Measurements from ENCODE around the gene GPR183.
A peak's percentile ranks its signal among the peaks of the same experiment; 100 is the strongest.

The GPR183 gene

GRCh38 chr13:99266827-99267226 lies 40.4 kb downstream of the GPR183 start:
- Histone ChIP-seq H3K27ac (ENCODE audit: low read length, poor library complexity, severe bottlenecking) (no peak overlapping the region), H4K91ac (ENCODE audit: low read length) (no peak overlapping the region), H2BK15ac (ENCODE audit: low read depth, poor library complexity, severe bottlenecking) (no peak overlapping the region), H2AFZ (ENCODE audit: low read depth, low read length) (no peak overlapping the region), H2BK5ac (ENCODE audit: low read depth, low read length, poor library complexity, severe bottlenecking) (no peak overlapping the region), H2AK5ac (ENCODE audit: low read length, severe bottlenecking) (no peak overlapping the region), H3K79me1 (replicated peaks; ENCODE audit: low read length, poor library complexity, severe bottlenecking) (peaks cover 25% of the 10 kb centered on the region), H3K14ac (ENCODE audit: low read length in 2 of 2) (no peak overlapping the region), H2BK12ac (ENCODE audit: low read length in 2 of 2) (no peak overlapping the region), H3K4me3 (ENCODE audit: insufficient read depth in 1 of 2, low read depth in 1 of 2, low read length in 2 of 2) (no peak overlapping the region), H3K9ac (ENCODE audit: low read length) (no peak overlapping the region), H4K8ac (ENCODE audit: low read length) (no peak overlapping the region), H3K23ac (ENCODE audit: low read length in 2 of 2) (no peak overlapping the region), H3K18ac (ENCODE audit: low read depth in 1 of 2, low read length in 2 of 2) (no peak overlapping the region), H3K27me3 (ENCODE audit: control insufficient read depth in 1 of 2, insufficient read depth in 1 of 2, low read length in 2 of 2) (no peaks in the 10 kb centered on the region), H3K4me1 (ENCODE audit: control insufficient read depth, insufficient read depth, low read depth, low read length) (no peaks in the 10 kb centered on the region), H3K4me2 (ENCODE audit: low read length, poor library complexity, severe bottlenecking) (no peak overlapping the region), H3K36me3 (ENCODE audit: control insufficient read depth in 1 of 2, insufficient read depth in 2 of 2, low read depth in 1 of 2, low read length in 2 of 2) (peaks cover 0 to 5% of the 10 kb centered on the region in 2 experiments), H3K9me3 (ENCODE audit: control insufficient read depth, low read length) (no peaks in the 10 kb centered on the region), H2BK120ac (ENCODE audit: low read depth, low read length) (no peak overlapping the region), H3K4ac (ENCODE audit: low read depth in 1 of 2, low read length in 2 of 2) (no peak overlapping the region)
- 92% methylated on average over 3 of the region's 6 CpGs for WGBS
- DNase-seq = no peak

DNA sequence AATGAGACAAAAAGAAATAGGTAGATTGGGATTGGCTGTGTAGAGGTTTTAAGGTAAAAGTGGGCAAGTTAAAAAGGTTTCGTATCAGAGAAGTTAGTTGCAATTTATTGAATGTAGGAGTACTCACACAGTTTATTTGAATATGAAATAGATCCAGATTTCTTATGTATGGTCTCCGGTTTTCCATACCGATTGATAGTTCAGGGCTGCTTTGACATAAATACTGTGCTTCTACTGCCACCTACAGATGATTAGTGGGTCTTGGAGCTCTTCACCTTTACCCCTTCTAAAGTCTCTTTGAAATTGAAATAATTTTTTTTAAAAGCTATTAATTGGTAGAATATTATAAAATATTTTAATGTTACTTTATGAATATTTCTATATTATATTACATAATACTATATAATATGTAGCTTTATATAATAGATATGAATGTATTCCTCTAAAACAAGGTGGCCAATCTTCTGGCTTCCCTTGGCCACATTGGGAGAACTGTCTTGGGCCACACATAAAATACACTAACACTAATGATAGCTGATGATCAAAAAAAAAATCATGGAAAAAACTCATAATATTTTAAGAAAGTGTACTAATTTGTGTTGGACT lies 41.3 kb downstream of the GPR183 start:
- peaks cover 0 to 5% of the 10 kb centered on the region in 2 experiments for H3K36me3 ChIP-seq (ENCODE audit: control insufficient read depth in 1 of 2, insufficient read depth in 2 of 2, low read depth in 1 of 2, low read length in 2 of 2)
- no peak overlapping the region for H3K14ac ChIP-seq (ENCODE audit: low read length in 2 of 2)
- no peaks in the 10 kb centered on the region for H3K4me1 ChIP-seq (ENCODE audit: control insufficient read depth, insufficient read depth, low read depth, low read length)
- no peak overlapping the region for H2BK120ac ChIP-seq (ENCODE audit: low read depth, low read length)
- H3K27me3 ChIP-seq (ENCODE audit: control insufficient read depth in 1 of 2, insufficient read depth in 1 of 2, low read length in 2 of 2) = no peaks in the 10 kb centered on the region
- no peaks in the 10 kb centered on the region for H3K9me3 ChIP-seq (ENCODE audit: control insufficient read depth, low read length)
- H2BK12ac ChIP-seq (ENCODE audit: low read length in 2 of 2) = no peak overlapping the region
- no peak overlapping the region for H4K91ac ChIP-seq (ENCODE audit: low read length)
- no peak overlapping the region for H2BK15ac ChIP-seq (ENCODE audit: low read depth, poor library complexity, severe bottlenecking)
- no peak overlapping the region for H3K4me3 ChIP-seq (ENCODE audit: insufficient read depth in 1 of 2, low read depth in 1 of 2, low read length in 2 of 2)
- H3K23ac ChIP-seq (ENCODE audit: low read length in 2 of 2) = no peak overlapping the region
- no peak overlapping the region for H2BK5ac ChIP-seq (ENCODE audit: low read depth, low read length, poor library complexity, severe bottlenecking)
- H4K8ac ChIP-seq (ENCODE audit: low read length) = no peak overlapping the region
- H3K4me2 ChIP-seq (ENCODE audit: low read length, poor library complexity, severe bottlenecking) = no peak overlapping the region
- no peak overlapping the region for H3K9ac ChIP-seq (ENCODE audit: low read length)
- no peak overlapping the region for H3K27ac ChIP-seq (ENCODE audit: low read length, poor library complexity, severe bottlenecking)
- H2AFZ ChIP-seq (ENCODE audit: low read depth, low read length) = no peak overlapping the region
- H3K79me1 ChIP-seq (replicated peaks; ENCODE audit: low read length, poor library complexity, severe bottlenecking) = peaks cover 23% of the 10 kb centered on the region
- 67% methylated on average over 1 of the region's 3 CpGs for WGBS
- H2AK5ac ChIP-seq (ENCODE audit: low read length, severe bottlenecking) = no peak overlapping the region
- DNase-seq = peak; percentile 66
- H3K18ac ChIP-seq (ENCODE audit: low read depth in 1 of 2, low read length in 2 of 2) = no peak overlapping the region
- no peak overlapping the region for H3K4ac ChIP-seq (ENCODE audit: low read depth in 1 of 2, low read length in 2 of 2)

DNA sequence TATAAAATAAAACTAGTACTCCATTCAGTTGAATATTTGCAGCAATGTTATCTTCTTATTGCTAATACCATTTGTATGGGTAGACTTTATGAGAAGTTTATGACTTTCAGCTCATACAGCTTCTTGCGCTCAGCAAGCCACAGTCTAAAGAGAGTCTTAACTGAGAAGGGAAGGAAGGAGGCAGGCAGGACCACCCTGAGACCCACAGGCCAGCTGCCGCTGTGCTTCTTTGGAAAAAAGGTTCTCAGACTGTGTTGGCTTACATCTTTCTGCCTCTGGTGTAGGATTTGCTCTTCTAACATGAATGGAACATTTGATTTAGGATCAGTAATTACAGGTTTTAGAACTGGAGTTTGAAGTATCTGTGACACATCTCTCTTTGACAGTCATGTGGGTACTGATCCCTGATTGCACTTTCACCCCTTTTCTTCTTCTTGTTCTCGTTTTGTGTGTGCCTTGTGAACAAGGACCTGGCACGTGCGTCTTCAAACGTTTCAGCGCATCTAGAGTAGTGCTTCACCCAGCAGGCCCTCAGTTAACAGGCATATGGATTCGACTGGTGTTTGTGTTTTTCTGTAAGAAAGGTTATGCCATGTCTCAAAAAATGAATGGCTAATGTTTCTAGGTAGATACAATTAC lies 41.9 kb downstream of the GPR183 start:
- DNase-seq = no peak
- peaks cover 23% of the 10 kb centered on the region for H3K79me1 ChIP-seq (replicated peaks; ENCODE audit: low read length, poor library complexity, severe bottlenecking)
- no peaks in the 10 kb centered on the region for H3K27me3 ChIP-seq (ENCODE audit: control insufficient read depth in 1 of 2, insufficient read depth in 1 of 2, low read length in 2 of 2)
- H4K8ac ChIP-seq (ENCODE audit: low read length) = no peak overlapping the region
- H3K14ac ChIP-seq (ENCODE audit: low read length in 2 of 2) = no peak overlapping the region
- H3K4me3 ChIP-seq (ENCODE audit: insufficient read depth in 1 of 2, low read depth in 1 of 2, low read length in 2 of 2) = no peak overlapping the region
- H2AK5ac ChIP-seq (ENCODE audit: low read length, severe bottlenecking) = no peak overlapping the region
- H3K4me2 ChIP-seq (ENCODE audit: low read length, poor library complexity, severe bottlenecking) = no peak overlapping the region
- H2BK15ac ChIP-seq (ENCODE audit: low read depth, poor library complexity, severe bottlenecking) = no peak overlapping the region
- H3K4me1 ChIP-seq (ENCODE audit: control insufficient read depth, insufficient read depth, low read depth, low read length) = no peaks in the 10 kb centered on the region
- no peak overlapping the region for H3K27ac ChIP-seq (ENCODE audit: low read length, poor library complexity, severe bottlenecking)
- H2AFZ ChIP-seq (ENCODE audit: low read depth, low read length) = no peak overlapping the region
- H3K23ac ChIP-seq (ENCODE audit: low read length in 2 of 2) = no peak overlapping the region
- H4K91ac ChIP-seq (ENCODE audit: low read length) = no peak overlapping the region
- no peaks in the 10 kb centered on the region for H3K9me3 ChIP-seq (ENCODE audit: control insufficient read depth, low read length)
- 87% methylated on average over 8 of the region's 8 CpGs for WGBS
- H2BK12ac ChIP-seq (ENCODE audit: low read length in 2 of 2) = no peak overlapping the region
- H2BK5ac ChIP-seq (ENCODE audit: low read depth, low read length, poor library complexity, severe bottlenecking) = no peak overlapping the region
- H3K4ac ChIP-seq (ENCODE audit: low read depth in 1 of 2, low read length in 2 of 2) = no peak overlapping the region
- peaks cover 0 to 5% of the 10 kb centered on the region in 2 experiments for H3K36me3 ChIP-seq (ENCODE audit: control insufficient read depth in 1 of 2, insufficient read depth in 2 of 2, low read depth in 1 of 2, low read length in 2 of 2)
- H3K9ac ChIP-seq (ENCODE audit: low read length) = no peak overlapping the region
- H2BK120ac ChIP-seq (ENCODE audit: low read depth, low read length) = no peak overlapping the region
- H3K18ac ChIP-seq (ENCODE audit: low read depth in 1 of 2, low read length in 2 of 2) = no peak overlapping the region

DNA sequence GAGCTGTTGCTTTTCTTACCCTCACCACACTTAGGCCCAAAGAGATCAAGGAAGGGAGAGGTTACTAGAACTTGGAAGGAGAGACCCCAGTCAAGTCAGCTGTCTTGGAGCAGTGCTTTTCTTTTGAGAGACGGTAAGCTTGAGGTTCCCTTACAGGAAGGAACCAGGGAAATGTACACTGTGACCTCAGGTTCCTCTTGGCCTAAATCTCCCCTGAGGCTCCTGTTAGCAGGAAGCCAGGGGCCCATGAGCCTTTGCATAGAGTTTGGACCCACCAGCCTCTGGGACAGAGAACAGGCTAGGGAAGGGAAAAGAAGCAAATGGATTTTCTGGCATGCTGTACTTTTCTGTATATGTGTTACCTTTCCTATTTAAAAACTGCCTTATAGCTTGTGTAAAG lies 43.1 kb downstream of the GPR183 start:
- no peak overlapping the region for H2AK5ac ChIP-seq (ENCODE audit: low read length, severe bottlenecking)
- no peak for DNase-seq
- H2BK5ac ChIP-seq (ENCODE audit: low read depth, low read length, poor library complexity, severe bottlenecking) = no peak overlapping the region
- no peak overlapping the region for H2AFZ ChIP-seq (ENCODE audit: low read depth, low read length)
- H3K4me2 ChIP-seq (ENCODE audit: low read length, poor library complexity, severe bottlenecking) = no peak overlapping the region
- H3K36me3 ChIP-seq (ENCODE audit: control insufficient read depth in 1 of 2, insufficient read depth in 2 of 2, low read depth in 1 of 2, low read length in 2 of 2) = peaks cover 9 to 10% of the 10 kb centered on the region in 2 experiments
- H2BK15ac ChIP-seq (ENCODE audit: low read depth, poor library complexity, severe bottlenecking) = no peak overlapping the region
- H3K27ac ChIP-seq (ENCODE audit: low read length, poor library complexity, severe bottlenecking) = no peak overlapping the region
- H3K9me3 ChIP-seq (ENCODE audit: control insufficient read depth, low read length) = no peaks in the 10 kb centered on the region
- no peak overlapping the region for H3K9ac ChIP-seq (ENCODE audit: low read length)
- H3K23ac ChIP-seq (ENCODE audit: low read length in 2 of 2) = no peak overlapping the region
- H4K91ac ChIP-seq (ENCODE audit: low read length) = no peak overlapping the region
- H3K4me1 ChIP-seq (ENCODE audit: control insufficient read depth, insufficient read depth, low read depth, low read length) = no peaks in the 10 kb centered on the region
- H3K14ac ChIP-seq (ENCODE audit: low read length in 2 of 2) = no peak overlapping the region
- no peak overlapping the region for H3K4me3 ChIP-seq (ENCODE audit: insufficient read depth in 1 of 2, low read depth in 1 of 2, low read length in 2 of 2)
- H3K18ac ChIP-seq (ENCODE audit: low read depth in 1 of 2, low read length in 2 of 2) = no peak overlapping the region
- H3K4ac ChIP-seq (ENCODE audit: low read depth in 1 of 2, low read length in 2 of 2) = no peak overlapping the region
- H2BK120ac ChIP-seq (ENCODE audit: low read depth, low read length) = no peak overlapping the region
- H3K79me1 ChIP-seq (replicated peaks; ENCODE audit: low read length, poor library complexity, severe bottlenecking) = peaks cover 23% of the 10 kb centered on the region
- no peak overlapping the region for H4K8ac ChIP-seq (ENCODE audit: low read length)
- WGBS = 77% methylated on average over 1 of the region's 1 CpG
- H3K27me3 ChIP-seq (ENCODE audit: control insufficient read depth in 1 of 2, insufficient read depth in 1 of 2, low read length in 2 of 2) = no peaks in the 10 kb centered on the region
- H2BK12ac ChIP-seq (ENCODE audit: low read length in 2 of 2) = no peak overlapping the region
